Stimulated activated naive CD4-positive, alpha-beta T cell treated with Interleukin-2 at 50 U/mL for 16 hours (primary cell): ENCODE measurements around the gene GRK6.
A peak's percentile ranks its signal among the peaks of the same experiment; 100 is the strongest.

Experiments
- DNase-seq: peaks from one replicate; lab custom pipeline; 2025; lab: John Stamatoyannopoulos, UW

The GRK6 gene

GRCh38 chr5:177427211-177427822, 841 bp downstream of the GRK6 start:
- DNase-seq = no peak

- peak; percentile 27 for DNase-seq
Observed at GRCh38 chr5:177427919-177428573, 1.6 kb downstream of the GRK6 start.

- no peak for DNase-seq
Observed at GRCh38 chr5:177428574-177429217, 2.2 kb downstream of the GRK6 start.

- peak; percentile 92 for DNase-seq
Observed at GRCh38 chr5:177429248-177430040, 3.0 kb downstream of the GRK6 start.

- DNase-seq = no peak
Observed at GRCh38 chr5:177430140-177430951, 3.9 kb downstream of the GRK6 start.

- DNase-seq = no peak
Observed at GRCh38 chr5:177430972-177431316, 4.5 kb downstream of the GRK6 start.

- peak; percentile 74 for DNase-seq
Observed at GRCh38 chr5:177431317-177432142, 5.1 kb downstream of the GRK6 start.

GRCh38 chr5:177432143-177432838, 5.8 kb downstream of the GRK6 start:
- peak; percentile 63 for DNase-seq

- DNase-seq = no peak
Observed at GRCh38 chr5:177432839-177433657, 6.6 kb downstream of the GRK6 start.

- DNase-seq = no peak
Observed at GRCh38 chr5:177433658-177434217, 7.3 kb downstream of the GRK6 start.

GRCh38 chr5:177434437-177434836, 8.0 kb downstream of the GRK6 start:
- DNase-seq = peak; percentile 54

- no peak for DNase-seq
Observed at GRCh38 chr5:177434942-177435738, 8.7 kb downstream of the GRK6 start.

- DNase-seq = no peak
Observed at GRCh38 chr5:177435847-177436536, 9.5 kb downstream of the GRK6 start.

GRCh38 chr5:177437623-177438022, 11.1 kb downstream of the GRK6 start:
- DNase-seq = no peak

GRCh38 chr5:177438468-177438867, 12.0 kb downstream of the GRK6 start:
- no peak for DNase-seq

- DNase-seq = no peak
Observed at GRCh38 chr5:177439518-177440053, 13.1 kb downstream of the GRK6 start.
